Measurements from ENCODE around the gene SLC29A2.
"Not testable (repeated sequence)": the region's sequence is repeated elsewhere in the genome, so short reads cannot be mapped to it uniquely, and the experiment has no call there.

The SLC29A2 gene

GRCh38 chr11:66350560-66351235, 20.9 kb downstream of the SLC29A2 start:
- DNase-seq = not testable (repeated sequence)

DNA sequence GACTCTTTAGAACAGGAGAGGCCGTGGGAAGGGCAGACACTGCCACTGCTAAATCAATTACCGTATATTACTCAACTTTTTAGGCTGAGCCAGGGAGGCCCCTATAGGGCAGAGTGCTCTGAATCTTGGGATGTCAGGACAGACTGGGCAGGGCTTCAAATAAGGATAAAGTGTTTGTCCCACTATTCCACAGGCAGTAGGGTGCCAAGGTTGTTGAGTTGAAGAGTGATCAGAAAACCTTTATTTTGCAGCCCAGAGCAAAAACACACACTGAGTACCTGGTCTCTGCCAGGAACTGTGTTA, 22.5 kb downstream of the SLC29A2 start:
- no peak for DNase-seq

GRCh38 chr11:66347425-66348276, 23.9 kb downstream of the SLC29A2 start, which contains the start of gene B4GAT1:
TSS of gene B4GAT1 (minus strand) at chr11:66347629. CDS start at chr11:66347545, 84 bp downstream.
- peak; percentile 22 to 92 (median 80) for DNase-seq

DNA sequence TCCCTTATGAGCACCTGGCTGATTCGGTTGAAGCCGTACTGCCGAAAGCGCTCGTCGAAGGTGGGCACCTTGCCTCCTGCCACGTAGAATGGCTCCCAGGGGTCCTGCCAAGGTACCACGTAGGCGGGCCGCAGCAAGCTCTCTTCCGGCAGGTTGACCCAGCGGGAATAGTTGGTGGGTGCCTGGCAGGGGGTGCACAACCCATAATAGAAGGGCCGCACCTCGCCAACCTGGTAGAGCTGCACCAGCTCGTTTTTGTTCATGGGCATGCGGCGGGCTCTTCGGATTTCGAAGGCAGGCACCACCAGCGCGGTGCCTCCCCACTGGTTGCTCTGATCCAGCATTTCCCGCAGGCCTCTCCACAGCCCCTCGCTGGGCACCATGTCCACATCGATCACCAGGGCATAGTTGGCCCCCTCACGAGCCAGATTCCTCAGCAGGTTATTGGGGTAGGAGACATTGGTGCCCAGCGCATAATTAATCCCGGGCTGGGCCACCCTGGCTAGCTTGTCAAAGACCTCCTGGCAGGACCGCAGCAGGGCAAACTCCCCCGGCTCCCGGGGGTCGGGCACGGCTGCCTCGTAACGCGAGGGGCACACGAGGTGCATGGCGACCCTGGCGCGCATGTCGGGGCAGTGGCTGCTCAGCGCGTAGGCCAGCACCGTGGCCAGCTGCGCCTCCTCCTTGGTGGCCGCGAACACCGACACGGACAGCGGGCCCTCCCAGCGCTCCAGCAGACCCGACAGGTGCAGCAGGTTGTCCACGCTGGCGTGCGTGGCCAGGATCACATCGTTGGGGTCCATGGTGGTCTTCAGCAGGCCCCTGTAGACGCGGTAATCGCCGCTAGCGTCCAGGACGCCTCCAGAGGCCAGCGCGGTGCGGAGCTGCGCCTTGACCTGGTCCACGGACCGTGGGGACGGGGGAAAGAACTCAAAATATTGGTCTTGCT, 24.8 kb downstream of the SLC29A2 start:
- peak in 3 of 58 donors; percentile 5 to 53 (median 22) for DNase-seq

- DNase-seq = no peak
Measured at GRCh38 chr11:66345316-66345649, 26.3 kb downstream of the SLC29A2 start.

DNA sequence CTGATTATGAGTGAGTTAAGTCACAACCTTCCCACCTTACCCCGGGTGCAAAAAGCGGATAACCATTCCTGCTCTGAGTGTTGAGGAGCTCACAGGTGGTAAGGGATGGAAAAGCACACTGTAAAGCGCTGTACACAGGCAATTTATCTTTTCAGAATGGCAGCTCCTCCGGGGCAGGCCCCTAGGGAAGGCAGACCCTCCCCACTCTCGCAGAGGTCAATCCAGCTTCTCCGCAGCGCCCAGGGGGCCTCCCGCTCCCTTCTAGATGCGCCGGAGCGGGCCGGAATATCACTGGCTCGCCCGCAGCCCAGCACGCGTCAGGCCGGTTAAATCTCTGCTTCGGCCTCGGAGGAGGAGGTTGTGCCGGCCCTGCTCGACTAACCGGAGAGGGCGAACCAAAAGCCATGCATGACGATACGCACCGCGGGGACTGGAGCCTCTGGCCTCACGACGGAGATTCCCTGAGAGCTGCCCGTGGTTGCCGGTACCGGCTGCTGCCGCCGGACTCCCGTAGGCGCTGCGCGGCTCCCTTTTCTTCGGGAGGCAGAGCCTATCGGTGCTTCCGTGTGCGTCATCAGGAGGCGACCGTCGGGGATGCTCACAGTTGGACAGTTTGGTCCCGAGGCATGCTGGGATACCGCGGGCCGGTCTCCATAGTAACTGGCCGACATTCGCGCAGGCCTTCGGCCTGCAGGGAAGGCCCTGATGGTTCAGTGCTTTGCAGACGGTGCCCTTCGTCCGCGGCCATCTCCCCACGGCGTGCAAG, 26.8 kb downstream of the SLC29A2 start, which contains the start of gene BRMS1:
TSS of gene BRMS1 (minus strand) at position 555 of the 766 bp plus-strand sequence. CDS start 2,870 bp downstream, outside the sequence.
- peak; percentile 57 to 99 (median 94) for DNase-seq

DNA sequence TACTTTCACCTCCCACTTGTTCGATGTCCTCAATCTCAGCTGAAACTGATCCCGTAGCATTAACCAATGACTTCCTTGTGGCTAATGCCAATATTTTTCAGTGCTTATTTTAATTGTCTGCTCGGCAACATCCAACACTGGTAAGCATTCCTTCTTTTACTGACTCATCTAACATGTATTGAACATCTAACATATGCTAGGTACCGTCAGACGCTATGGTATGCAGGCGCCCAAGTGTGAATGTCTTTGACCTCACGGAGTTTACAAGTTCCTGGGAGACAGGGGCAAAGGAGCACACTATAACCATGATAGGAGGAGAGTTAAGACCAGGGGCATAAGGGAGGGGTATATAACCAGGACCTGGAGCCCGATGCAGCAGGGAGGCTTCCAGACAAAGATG, 28.4 kb downstream of the SLC29A2 start:
- no peak for DNase-seq

DNA sequence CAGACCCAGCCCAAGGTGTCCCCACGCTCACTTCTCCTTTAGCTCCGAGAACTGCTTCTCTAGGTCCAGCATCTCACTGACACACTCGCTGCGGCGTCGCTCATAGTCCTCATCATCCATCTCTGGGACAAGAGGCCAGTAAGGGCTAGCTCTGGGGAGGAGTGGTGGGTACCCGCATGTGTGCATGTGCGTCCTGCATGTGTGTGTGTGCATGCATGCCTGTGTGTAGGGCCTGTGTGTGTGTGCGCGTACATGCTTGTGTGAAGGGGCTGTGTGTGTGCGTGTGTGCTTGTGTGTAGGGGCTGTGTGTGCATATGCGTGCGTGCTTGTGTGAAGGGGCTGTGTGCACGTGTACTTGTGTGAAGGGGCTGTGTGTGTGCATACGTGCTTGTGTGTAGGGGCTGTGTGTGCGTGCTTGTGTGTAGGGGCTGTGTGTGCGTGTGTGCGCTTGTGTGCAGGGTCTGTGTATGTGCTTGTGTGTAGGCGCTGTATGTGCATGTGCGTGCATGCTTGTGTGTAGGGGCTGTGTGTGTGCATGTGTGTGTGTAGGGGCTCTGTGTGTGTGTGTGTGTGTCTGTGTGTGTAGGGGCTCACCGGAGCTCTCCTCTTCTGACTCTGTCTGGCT, 29.9 kb downstream of the SLC29A2 start:
- no peak for DNase-seq

DNA sequence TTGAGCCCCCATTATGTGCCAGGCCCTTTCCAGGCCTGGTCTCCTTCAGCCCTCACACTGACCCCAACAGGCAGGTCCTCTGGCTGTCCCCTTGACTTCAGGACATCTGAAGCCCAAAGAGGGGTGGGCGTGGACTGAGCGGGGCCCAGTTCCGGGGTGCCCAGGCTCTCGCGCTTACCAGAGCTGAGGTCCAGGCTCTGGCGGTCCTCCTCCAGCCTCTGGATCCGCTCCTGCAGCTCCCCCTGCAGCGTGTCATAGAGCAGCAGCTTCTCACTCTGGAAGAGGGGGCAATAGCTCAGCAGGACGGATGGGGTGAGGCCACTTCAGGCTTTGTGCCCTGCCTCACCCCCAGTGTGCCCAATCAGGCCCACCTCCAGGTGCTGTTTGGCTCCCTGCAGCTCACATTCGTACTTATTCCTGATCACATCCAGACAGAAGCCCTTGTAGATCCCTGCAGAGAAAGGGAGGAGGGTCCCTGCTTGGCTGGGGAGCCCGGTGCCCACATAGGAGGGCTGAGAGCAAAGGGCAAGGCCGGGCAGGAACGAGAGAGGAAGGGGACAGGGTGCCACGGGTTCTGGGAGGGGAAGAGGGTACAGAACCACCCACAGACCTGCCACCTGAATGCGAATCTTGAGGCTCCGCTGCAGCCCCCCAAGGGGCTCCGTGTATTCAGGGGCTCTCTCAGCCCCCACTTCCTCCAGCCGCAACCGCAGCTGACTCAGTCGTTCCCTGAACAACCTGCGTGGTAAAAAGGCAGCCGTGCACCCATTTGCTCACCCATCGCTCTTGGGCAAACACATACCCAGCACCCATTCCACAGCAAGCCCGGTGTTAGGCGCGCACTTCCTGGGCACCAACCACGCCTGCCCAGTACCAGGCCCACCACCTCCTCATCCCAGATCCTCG, 30.7 kb downstream of the SLC29A2 start:
- DNase-seq = no peak

- DNase-seq = no peak
Measured at GRCh38 chr11:66339686-66340483, 31.7 kb downstream of the SLC29A2 start.

DNA sequence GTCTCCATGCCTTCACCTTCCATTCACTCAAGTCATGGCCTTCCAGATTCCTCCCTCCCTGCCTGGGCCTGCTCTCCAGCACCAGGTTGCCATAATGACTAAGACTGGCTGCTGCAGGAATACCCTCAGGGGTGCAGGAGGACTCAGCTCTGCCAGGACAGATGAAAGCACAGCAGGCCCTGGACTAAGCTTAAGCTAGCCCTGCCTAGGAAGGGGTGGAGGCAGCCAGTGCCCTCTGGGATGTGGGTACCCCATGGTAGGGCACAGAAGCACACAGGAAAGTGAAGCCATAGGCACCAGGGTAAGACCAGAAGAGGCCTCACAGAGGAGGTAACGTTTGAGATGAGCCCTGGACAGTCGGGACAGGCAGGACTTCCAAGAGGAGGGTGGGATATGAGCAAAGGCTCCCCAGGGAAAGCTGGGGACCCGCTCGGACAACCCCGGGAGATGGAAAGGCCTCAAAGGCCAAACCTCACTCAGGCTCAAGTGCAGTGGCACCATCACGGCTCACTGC, 32.3 kb downstream of the SLC29A2 start:
- no peak for DNase-seq

DNA sequence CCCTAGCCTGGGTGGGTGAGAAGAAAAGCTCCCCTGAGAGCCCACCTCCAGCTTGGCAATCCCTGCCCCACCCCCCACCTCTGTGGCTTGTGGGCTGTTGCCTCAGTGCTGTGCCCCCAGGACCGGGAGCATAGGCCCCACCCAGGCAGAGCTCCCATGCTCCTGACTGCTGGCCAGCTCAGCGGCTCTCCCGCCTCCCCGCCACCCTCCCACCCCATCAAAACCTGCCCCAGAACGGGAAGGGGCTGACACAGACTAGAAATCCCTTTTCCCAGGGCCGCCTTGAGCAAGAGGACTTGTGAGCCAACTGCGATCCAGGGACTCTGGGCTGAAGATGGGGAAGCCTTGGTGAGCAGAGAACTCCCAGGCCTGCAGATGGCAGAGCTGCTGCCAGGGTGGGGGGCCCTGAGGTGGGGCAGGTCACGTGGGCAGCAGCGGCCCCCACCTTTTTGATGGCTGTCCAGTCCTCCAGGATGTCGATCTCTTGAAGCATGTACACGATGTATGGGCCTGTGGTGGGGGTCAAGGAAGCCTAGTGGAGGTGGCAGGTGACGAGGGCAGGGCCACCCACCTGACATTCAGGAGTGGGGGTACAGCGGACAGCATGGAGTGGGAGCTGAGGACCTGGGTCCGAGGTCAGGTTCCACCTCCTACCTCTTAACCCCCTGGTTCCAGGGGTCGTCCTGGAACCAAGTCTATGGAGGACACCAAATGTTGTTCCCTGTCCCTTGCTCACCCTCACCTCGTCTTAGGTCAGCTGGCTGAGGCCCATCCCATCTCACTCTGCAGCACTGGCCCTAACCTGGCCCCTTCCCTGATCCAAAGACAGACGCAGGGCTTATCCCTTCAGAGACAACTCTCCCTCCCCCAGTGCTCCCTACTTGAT, 33.0 kb downstream of the SLC29A2 start:
- DNase-seq = no peak

GRCh38 chr11:66337103-66337899, 34.3 kb downstream of the SLC29A2 start:
- no peak for DNase-seq

- DNase-seq = peak in 50 of 58 donors; percentile 9 to 88 (median 58)
Measured at GRCh38 chr11:66336234-66337102, 35.1 kb downstream of the SLC29A2 start, which contains the start of gene RIN1. TSS of gene RIN1 (minus strand) at chr11:66336434. CDS start at chr11:66336402, 32 bp downstream.
